ENCODE results near the gene SEC24C.
"Not testable (repeated sequence)": the region's sequence is repeated elsewhere in the genome, so short reads cannot be mapped to it uniquely, and the experiment has no call there.

SEC24C gene

GRCh38 chr10:73772281-73773151 lies 28.3 kb downstream of the SEC24C start:
- peak; percentile 87 for DNase-seq

- no peak for DNase-seq
Observed at GRCh38 chr10:73773152-73773879, 29.1 kb downstream of the SEC24C start.

GRCh38 chr10:73774637-73775036 lies 30.5 kb downstream of the SEC24C start:
- no peak for DNase-seq

DNA sequence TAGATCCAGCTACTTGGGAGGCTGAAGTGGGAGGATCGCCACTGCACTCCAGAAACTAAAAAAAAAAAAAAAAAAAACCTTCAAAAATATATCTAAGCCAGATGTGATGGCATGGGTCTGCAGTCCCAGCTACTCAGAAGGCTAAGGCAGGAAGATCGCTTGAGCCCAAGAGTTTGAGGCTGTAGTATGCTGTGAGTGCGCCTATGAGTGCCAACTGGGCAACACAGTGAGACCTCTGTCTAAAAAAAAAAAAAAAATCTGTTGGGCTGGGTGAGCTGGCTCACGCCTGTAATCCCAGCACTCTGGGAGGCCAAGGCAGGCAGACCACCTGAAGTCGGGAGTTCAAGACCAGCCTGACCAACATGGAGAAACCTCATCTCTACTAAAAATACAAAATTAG lies 34.8 kb downstream of the SEC24C start:
- DNase-seq, result no peak

- DNase-seq, result no peak
Observed at GRCh38 chr10:73779539-73780197, 35.5 kb downstream of the SEC24C start.

DNA sequence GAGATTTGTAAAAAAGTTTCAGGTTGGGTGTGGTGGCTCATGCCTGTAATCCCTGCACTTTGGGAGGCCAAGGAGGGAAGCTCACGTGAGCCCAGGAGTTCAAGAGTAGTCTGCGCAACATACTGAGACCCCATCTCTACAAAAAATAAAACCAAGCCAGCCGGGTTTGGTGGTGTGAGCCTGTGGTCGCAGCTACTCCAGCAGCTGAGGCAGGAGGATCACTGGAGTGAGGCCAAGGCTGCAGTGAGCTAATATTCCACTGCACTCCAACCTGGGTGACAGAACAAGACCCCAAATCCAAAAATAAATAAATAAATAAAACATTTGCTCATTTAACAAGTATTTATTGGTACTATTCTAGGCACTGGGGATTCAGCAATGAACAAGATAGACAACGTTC lies 36.1 kb downstream of the SEC24C start:
- DNase-seq, result no peak

DNA sequence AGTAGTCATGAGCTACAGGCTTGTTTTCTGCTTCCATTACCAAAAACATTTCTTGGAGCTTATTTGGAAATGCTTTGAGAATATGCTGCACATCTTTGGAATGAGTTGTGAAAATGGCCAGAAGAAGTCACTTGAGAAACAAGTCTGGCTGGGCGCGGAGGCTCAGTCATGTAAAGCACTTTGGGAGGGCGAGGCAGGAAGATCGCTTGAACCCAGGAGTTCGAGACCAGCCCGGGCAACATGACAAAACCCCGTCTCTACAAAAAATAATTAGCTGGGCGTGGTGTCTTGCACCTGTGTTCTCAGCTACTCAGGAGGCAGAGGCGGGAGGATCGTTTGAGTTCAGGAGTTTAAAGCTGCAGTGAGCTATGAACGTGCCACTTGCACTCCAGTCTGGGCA lies 36.8 kb downstream of the SEC24C start:
- DNase-seq, result no peak

- DNase-seq, result no peak
Observed at GRCh38 chr10:73781548-73781878, 37.3 kb downstream of the SEC24C start.

DNA sequence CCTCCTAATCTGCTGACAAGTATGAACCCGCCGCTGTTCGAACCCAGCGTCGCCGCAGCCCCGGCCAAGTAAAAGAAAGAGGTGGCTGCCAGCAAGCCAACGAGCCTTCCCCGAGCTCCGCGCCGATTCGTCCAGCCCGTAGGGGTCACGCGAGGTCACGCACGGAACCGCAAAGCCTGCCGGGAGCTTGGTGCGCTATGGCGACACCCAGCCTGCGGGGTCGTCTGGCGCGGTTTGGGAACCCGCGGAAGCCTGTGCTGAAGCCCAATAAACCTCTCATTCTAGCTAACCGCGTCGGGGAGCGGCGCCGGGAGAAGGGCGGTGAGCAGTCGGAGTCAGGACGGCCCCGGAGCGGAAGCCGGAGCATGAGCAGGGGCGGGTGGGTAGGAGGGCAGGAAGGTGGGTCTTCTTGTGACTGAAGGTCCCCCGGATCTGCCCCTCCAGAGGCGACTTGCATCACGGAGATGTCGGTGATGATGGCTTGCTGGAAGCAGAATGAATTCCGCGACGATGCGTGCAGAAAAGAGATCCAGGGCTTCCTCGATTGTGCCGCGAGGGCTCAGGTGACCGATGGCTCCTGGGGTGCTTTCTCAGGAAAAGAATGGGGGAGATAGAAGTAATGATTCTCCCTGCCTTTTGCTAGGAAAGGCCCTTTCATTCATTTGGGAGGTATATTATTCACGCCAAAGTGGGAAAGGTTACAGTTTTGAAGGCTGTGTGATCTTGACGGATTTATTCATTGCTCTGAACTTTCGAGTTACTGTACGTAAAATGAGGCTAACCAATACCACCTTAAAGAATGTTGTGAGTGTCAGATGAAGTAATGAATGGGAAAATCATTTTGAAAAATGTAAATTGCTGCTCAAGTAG lies 37.9 kb downstream of the SEC24C start, which contains the start of gene CHCHD1:
Gene CHCHD1, plus strand, starts transcription at position 170 of the 870 bp plus-strand sequence. Its CDS starts 28 bp downstream, at position 198.
- DNase-seq, result peak; percentile 89

DNA sequence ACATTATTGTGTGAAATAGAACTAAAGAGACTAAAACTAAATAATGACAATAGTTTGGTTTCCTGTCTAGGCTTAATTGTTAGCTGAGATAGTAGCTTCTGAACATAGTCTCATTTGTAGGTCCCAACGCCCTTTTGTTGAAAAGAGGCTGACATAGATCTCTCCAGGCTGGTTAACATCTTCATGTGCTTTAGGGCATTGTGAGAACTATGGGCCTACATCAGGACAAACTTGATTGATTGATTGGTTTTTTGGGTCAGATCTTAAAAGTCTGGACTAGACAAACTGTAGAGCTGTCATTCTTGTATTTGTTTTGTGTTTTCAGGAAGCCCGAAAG lies 38.5 kb downstream of the SEC24C start:
- DNase-seq, result no peak

- DNase-seq, result peak; percentile 95
Observed at GRCh38 chr10:73785211-73785720, 41.1 kb downstream of the SEC24C start, which contains the start of gene ZSWIM8. ZSWIM8 (plus strand) TSS chr10:73785606; CDS start chr10:73785879, 273 bp downstream.

GRCh38 chr10:73785721-73786511 lies 41.7 kb downstream of the SEC24C start:
- no peak for DNase-seq

DNA sequence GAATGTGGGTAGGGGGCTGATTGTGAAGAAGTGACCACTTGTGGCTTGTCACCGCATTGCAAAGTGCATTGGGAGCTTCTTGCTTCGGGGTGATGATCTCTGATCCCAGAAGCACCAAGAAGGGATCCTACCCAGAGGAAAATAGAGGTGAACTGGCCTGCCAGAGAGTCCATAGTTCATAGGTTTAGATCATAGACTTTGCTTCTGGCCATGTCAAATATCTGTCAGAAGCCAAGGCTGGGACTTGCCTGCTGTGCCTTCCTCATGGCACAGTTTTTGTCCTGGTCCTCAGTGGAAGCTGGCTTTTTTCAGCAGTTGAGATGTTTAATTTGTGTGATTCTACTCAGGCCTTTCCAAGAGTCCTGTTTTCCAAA lies 42.3 kb downstream of the SEC24C start:
- no peak for DNase-seq

- DNase-seq, result not testable (repeated sequence)
Observed at GRCh38 chr10:73787031-73787800, 43.0 kb downstream of the SEC24C start.

- no peak for DNase-seq
Observed at GRCh38 chr10:73788864-73789658, 44.9 kb downstream of the SEC24C start.

- no peak for DNase-seq
Observed at GRCh38 chr10:73789659-73790055, 45.5 kb downstream of the SEC24C start.

DNA sequence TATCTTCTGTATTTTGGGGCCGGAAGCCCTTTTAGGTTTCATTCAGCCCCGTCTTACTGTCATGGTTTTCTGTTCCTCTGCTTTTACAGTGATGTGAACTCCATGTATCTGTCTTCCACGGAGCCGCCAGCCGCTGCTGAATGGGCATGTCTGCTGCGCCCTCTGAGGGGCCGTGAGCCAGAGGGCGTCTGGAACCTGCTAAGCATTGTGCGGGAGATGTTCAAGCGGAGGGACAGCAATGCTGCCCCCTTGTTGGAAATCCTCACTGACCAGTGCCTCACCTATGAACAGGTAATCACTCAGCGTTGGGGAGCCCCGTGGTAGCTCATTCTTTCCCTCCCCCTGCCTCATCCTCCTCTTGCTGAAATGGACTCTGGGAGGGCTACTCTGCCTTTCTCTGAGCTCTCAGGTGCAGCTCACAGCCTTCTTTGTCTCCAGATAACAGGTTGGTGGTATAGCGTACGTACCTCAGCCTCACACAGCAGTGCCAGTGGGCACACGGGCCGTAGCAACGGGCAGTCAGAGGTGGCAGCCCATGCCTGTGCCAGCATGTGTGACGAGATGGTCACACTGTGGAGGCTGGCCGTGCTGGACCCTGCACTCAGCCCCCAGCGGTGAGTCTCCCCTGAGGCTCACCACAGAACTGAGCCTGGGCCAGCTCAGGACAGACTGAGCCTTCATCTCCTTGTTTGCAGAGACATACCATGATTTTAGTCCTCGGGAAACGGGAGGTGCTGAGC lies 46.9 kb downstream of the SEC24C start:
- DNase-seq, result no peak

GRCh38 chr10:73791871-73792400 lies 47.8 kb downstream of the SEC24C start:
- DNase-seq, result no peak

DNA sequence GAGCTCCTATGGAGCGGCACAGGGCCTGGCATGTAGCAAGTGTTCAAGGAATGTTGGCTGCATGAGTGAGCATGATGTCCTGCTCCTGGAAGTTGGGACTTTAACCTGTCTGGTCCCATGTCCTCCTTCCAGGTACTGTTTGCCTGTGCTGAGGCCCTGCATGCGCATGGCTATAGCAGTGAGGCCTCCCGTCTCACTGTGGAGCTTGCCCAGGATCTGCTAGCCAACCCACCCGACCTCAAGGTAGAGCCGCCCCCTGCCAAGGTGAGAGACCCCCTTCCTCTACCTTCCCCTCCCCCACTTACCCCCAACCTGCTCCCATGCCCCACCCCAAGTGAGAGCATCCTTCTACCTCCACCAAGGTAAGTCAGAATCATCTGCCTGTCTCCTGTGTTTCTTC lies 49.3 kb downstream of the SEC24C start:
- DNase-seq, result no peak

Measured in midbrain (tissue), 1 donor.